ENCODE data around the gene ASPRV1.

- TF ChIP-seq POLR2A (IDR thresholded peaks at IDR 0.05) (no peak), CTCF (IDR thresholded peaks at IDR 0.05) (no peak)
Observed at GRCh38 chr2:69994166-69994565, 32.7 kb upstream of the ASPRV1 start.
